Neural cell (in vitro differentiated cells): ENCODE measurements around the gene UTP14C. TPM values are rescaled to one million over a fixed set of nuclear protein-coding genes. Genes with fewer than 3 reads are reported as not detected.

Experiments used
- H2AFZ ChIP-seq: fragments of 200-600, 300-800 bp; sonication (generic), shearing (Covaris generic); 2 replicates; pipeline ENCODE4 v1.6.0; 2014; ENCODE audit warnings: low read depth, mild to moderate bottlenecking, antibody characterized with exemption, low read length, moderate library complexity
- H3F3A ChIP-seq: fragments of 200-600 bp; shearing (Covaris generic); 2 replicates; pipeline ENCODE4 v1.6.1; 2016; ENCODE audit warnings: mild to moderate bottlenecking, moderate library complexity, mixed read lengths, antibody characterized with exemption, low read length; ENCODE audit not compliant: insufficient read depth, poor library complexity, severe bottlenecking
- H3K27ac ChIP-seq: fragments of 200-600, 300-800 bp; sonication (generic), shearing (Covaris generic); 2 replicates; pipeline ENCODE4 v1.5.1; 2014; ENCODE audit warnings: mild to moderate bottlenecking, low read length, moderate library complexity
- H3K27me3 ChIP-seq: fragments of 300-800, 200-600 bp; sonication (generic), shearing (Covaris generic); 2 replicates; pipeline ENCODE4 v1.6.0; 2014; ENCODE audit warnings: mild to moderate bottlenecking, low read depth, low read length, moderate library complexity; ENCODE audit not compliant: insufficient read depth
- H3K36me3 ChIP-seq: fragments of 300-800, 200-600 bp; sonication (generic), shearing (Covaris generic); 2 replicates; pipeline ENCODE4 v1.5.1; 2014; ENCODE audit warnings: mild to moderate bottlenecking, antibody characterized with exemption, low read length, moderate library complexity; ENCODE audit not compliant: insufficient read depth
- H3K4me2 ChIP-seq: fragments of 300-800, 200-600 bp; sonication (generic), shearing (Covaris generic); 2 replicates; pipeline ENCODE4 v1.6.0; 2014; ENCODE audit warnings: mild to moderate bottlenecking, low read length
- H3K4me3 ChIP-seq: fragments of 300-800, 200-600 bp; sonication (generic), shearing (Covaris generic); 2 replicates; pipeline ENCODE4 v1.5.1; 2014; ENCODE audit warnings: mild to moderate bottlenecking, low read length, moderate library complexity
- H3K79me2 ChIP-seq: fragments of 200-600 bp; shearing (Covaris generic); replicated peaks from 2 replicates; pipeline ENCODE4 v1.6.0; 2014; ENCODE audit warnings: mild to moderate bottlenecking, low read length, moderate library complexity; ENCODE audit not compliant: insufficient read depth
- H3K9ac ChIP-seq: fragments of 300-800, 200-600 bp; sonication (generic), shearing (Covaris generic); 2 replicates; pipeline ENCODE4 v1.6.1; 2016; ENCODE audit warnings: mild to moderate bottlenecking, low read length, mixed read lengths
- H3K9me2 ChIP-seq: fragments of 200-600 bp; shearing (Covaris generic); 2 replicates; pipeline ENCODE4 v1.6.1; 2016; ENCODE audit warnings: mild to moderate bottlenecking, low read length, mixed read lengths; ENCODE audit not compliant: insufficient read depth
- H3K9me3 ChIP-seq: fragments of 200-600, 300-800 bp; sonication (generic), shearing (Covaris generic); 2 replicates; pipeline ENCODE4 v1.6.1; 2016; ENCODE audit warnings: mild to moderate bottlenecking, mixed run types, low read length, moderate library complexity, mixed read lengths
- H4K20me1 ChIP-seq: fragments of 200-600 bp; shearing (Covaris generic); 2 replicates; pipeline ENCODE4 v1.6.1; 2016; ENCODE audit warnings: mild to moderate bottlenecking, mixed run types; ENCODE audit not compliant: insufficient read depth
- EP300 ChIP-seq: fragments of 450-650 bp; conservative IDR thresholded peaks from 2 replicates; pipeline ENCODE4 v1.6.1; 2014; ENCODE audit warnings: antibody characterized with exemption, mild to moderate bottlenecking, moderate library complexity; ENCODE audit not compliant: poor library complexity, severe bottlenecking
- EZH2 ChIP-seq: fragments of 200-600, 300-800 bp; shearing (Covaris generic), sonication (generic); IDR thresholded peaks from 2 replicates; pipeline ENCODE4 v1.6.1; 2014; ENCODE audit warnings: antibody characterized with exemption, low read length, borderline replicate concordance, mild to moderate bottlenecking; ENCODE audit not compliant: insufficient read depth, poor library complexity, severe bottlenecking
- MXI1 ChIP-seq: fragments of 450-650 bp; conservative IDR thresholded peaks from 2 replicates; pipeline ENCODE4 v1.6.1; 2014; ENCODE audit warnings: antibody characterized with exemption, mild to moderate bottlenecking; ENCODE audit not compliant: poor library complexity, severe bottlenecking
- POLR2AphosphoS5 ChIP-seq: IDR thresholded peaks from 2 replicates; pipeline ENCODE4 v1.6.1; 2012
- RAD21 ChIP-seq: fragments of 450-650 bp; conservative IDR thresholded peaks from 2 replicates; pipeline ENCODE4 v1.6.1; 2014; ENCODE audit warnings: antibody characterized with exemption, mild to moderate bottlenecking, moderate library complexity
- SMC3 ChIP-seq: fragments of 450-650 bp; conservative IDR thresholded peaks from 2 replicates; pipeline ENCODE4 v1.6.1; 2014; ENCODE audit warnings: antibody characterized with exemption, mild to moderate bottlenecking, moderate library complexity; ENCODE audit not compliant: poor library complexity
- TAF1 ChIP-seq: IDR thresholded peaks from 2 replicates; pipeline ENCODE4 v1.6.1; 2012; ENCODE audit warnings: low read depth
- polyA plus RNA-seq: library from polyadenylated mRNA; depleted of rRNA; stranded (reverse); fragments of >200 nt; gene quantifications from 2 replicates; pipeline ENCODE4 v1.2.3, GENCODE V29; 2014
- TF ChIP-seq, protein P1 (sequence below): fragments of 450-650 bp; IDR thresholded peaks from 2 replicates; pipeline ENCODE4 v1.5.1; 2014; ENCODE audit warnings: antibody characterized with exemption, mild to moderate bottlenecking, moderate library complexity; ENCODE audit not compliant: poor library complexity, severe bottlenecking
- TF ChIP-seq, protein P2 (sequence below): IDR thresholded peaks from 2 replicates; pipeline ENCODE4 v1.6.1; 2012; ENCODE audit warnings: borderline replicate concordance

UTP14C gene
- polyA plus RNA-seq, 1 donor from 2014 or later = 16.3 TPM

DNA sequence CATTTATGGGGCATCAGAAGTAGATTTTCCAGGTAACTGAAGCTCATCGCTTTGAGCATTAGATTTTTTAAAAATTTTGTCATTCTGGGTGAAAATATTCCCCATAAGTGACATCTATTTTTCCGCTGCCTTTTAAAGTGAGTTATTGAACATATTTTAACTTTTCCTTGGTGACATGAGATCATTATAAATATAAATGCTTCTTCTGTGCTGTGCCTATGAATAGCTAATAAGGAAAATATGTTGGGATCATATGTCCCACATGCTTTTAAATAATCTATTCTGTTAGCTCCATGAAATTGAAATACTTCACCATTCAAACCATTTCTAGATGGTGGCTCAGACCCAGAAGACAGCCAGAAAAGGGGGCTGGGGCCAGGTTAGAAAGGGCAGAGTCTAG, 27.3 kb upstream of the UTP14C start:
- no peak overlapping the region for H2AFZ ChIP-seq

DNA sequence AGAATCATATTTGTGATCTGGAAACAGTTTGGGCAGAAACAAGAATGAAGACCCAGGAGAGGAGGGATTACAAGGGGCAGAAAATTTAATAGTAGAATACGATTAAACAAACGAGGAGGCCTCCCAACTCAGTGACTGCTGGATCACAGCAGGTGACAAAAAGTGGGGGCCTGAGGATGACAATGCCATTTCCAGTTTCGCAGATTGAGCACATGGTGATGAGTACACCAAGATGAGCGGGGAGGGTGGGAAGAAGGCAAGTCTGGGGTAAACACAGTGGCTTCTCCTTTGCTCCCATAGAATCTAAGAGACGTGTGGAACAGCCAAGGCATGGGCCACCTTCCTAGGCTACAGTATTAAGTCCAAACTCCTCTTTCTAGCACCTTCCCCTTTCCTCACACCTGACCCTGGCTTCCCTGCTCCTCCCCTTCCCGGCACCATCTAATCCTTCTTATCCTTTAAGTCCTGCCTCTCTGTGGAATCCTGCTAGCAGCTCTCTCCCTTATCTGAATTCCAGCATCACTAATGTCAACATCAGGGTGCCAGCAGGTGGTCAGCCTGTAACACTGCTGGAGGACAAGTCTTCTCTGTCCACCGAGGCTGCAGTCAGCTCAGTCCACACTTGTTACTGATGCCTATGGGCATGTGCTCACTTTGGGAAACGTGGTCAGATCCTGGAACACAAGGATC, 26.7 kb upstream of the UTP14C start:
- no peaks in the 10 kb centered on the region for H4K20me1 ChIP-seq
- no peaks in the 10 kb centered on the region for H3F3A ChIP-seq
- no peaks in the 10 kb centered on the region for H3K27me3 ChIP-seq
- no peak overlapping the region for H3K4me2 ChIP-seq
- peaks cover 3% of the 10 kb centered on the region for H3K79me2 ChIP-seq
- no peak overlapping the region for H3K9ac ChIP-seq
- H3K4me3 ChIP-seq = no peak overlapping the region
- H3K36me3 ChIP-seq = no peaks in the 10 kb centered on the region
- no peak overlapping the region for H3K27ac ChIP-seq
- H3K9me2 ChIP-seq = no peaks in the 10 kb centered on the region
- no peak for TF ChIP-seq TAF1
- TF ChIP-seq EZH2 = no peak
- no peak for TF ChIP-seq SMC3
- no peak for TF ChIP-seq EP300
- no peaks in the 10 kb centered on the region for H3K9me3 ChIP-seq
- H2AFZ ChIP-seq = no peak overlapping the region

More for the DNA sequence above, 27.3 kb upstream of the UTP14C start:
- Histone ChIP-seq H3F3A (no peaks in the 10 kb centered on the region), H3K79me2 (peaks cover 3% of the 10 kb centered on the region), H4K20me1 (no peaks in the 10 kb centered on the region), H3K9me2 (no peaks in the 10 kb centered on the region), H3K27me3 (no peaks in the 10 kb centered on the region), H3K36me3 (no peaks in the 10 kb centered on the region), H3K4me2 (no peak overlapping the region), H3K4me3 (no peak overlapping the region), H3K27ac (no peak overlapping the region), H3K9me3 (no peaks in the 10 kb centered on the region), H3K9ac (no peak overlapping the region)
- TF ChIP-seq, protein P1, sequence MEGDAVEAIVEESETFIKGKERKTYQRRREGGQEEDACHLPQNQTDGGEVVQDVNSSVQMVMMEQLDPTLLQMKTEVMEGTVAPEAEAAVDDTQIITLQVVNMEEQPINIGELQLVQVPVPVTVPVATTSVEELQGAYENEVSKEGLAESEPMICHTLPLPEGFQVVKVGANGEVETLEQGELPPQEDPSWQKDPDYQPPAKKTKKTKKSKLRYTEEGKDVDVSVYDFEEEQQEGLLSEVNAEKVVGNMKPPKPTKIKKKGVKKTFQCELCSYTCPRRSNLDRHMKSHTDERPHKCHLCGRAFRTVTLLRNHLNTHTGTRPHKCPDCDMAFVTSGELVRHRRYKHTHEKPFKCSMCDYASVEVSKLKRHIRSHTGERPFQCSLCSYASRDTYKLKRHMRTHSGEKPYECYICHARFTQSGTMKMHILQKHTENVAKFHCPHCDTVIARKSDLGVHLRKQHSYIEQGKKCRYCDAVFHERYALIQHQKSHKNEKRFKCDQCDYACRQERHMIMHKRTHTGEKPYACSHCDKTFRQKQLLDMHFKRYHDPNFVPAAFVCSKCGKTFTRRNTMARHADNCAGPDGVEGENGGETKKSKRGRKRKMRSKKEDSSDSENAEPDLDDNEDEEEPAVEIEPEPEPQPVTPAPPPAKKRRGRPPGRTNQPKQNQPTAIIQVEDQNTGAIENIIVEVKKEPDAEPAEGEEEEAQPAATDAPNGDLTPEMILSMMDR = no peak
- no peak for TF ChIP-seq MXI1
- no peak for TF ChIP-seq EZH2
- no peak for TF ChIP-seq TAF1
- no peak for TF ChIP-seq RAD21
- TF ChIP-seq, protein P2, sequence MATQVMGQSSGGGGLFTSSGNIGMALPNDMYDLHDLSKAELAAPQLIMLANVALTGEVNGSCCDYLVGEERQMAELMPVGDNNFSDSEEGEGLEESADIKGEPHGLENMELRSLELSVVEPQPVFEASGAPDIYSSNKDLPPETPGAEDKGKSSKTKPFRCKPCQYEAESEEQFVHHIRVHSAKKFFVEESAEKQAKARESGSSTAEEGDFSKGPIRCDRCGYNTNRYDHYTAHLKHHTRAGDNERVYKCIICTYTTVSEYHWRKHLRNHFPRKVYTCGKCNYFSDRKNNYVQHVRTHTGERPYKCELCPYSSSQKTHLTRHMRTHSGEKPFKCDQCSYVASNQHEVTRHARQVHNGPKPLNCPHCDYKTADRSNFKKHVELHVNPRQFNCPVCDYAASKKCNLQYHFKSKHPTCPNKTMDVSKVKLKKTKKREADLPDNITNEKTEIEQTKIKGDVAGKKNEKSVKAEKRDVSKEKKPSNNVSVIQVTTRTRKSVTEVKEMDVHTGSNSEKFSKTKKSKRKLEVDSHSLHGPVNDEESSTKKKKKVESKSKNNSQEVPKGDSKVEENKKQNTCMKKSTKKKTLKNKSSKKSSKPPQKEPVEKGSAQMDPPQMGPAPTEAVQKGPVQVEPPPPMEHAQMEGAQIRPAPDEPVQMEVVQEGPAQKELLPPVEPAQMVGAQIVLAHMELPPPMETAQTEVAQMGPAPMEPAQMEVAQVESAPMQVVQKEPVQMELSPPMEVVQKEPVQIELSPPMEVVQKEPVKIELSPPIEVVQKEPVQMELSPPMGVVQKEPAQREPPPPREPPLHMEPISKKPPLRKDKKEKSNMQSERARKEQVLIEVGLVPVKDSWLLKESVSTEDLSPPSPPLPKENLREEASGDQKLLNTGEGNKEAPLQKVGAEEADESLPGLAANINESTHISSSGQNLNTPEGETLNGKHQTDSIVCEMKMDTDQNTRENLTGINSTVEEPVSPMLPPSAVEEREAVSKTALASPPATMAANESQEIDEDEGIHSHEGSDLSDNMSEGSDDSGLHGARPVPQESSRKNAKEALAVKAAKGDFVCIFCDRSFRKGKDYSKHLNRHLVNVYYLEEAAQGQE = no peak
- TF ChIP-seq POLR2AphosphoS5 = no peak
- TF ChIP-seq SMC3 = no peak
- no peak for TF ChIP-seq EP300
